ENCODE results near the gene ASB5.

- no peak for TF ChIP-seq CTCF (conservative IDR thresholded peaks at IDR 0.05; ENCODE audit: low read length)
- TF ChIP-seq EZH2phosphoT487 (IDR thresholded peaks at IDR 0.05; ENCODE audit: borderline replicate concordance), result no peak
Measured at GRCh38 chr4:176276710-176277109, 7.7 kb upstream of the ASB5 start.
